NCI-H2107 treated with DMSO at 0.1 percent for 48 hours (cell line): ENCODE data around the gene AADACL3.
"Not testable (repeated sequence)": the region's sequence is repeated elsewhere in the genome, so short reads cannot be mapped to it uniquely, and the experiment has no call there.

Experiments
- DNase-seq: peaks from one replicate; lab custom pipeline; 2025; ENCODE audit not compliant: unreplicated experiment; lab: John Stamatoyannopoulos, UW

The AADACL3 gene

GRCh38 chr1:12714710-12715475 is 1.0 kb upstream of the AADACL3 start:
- DNase-seq, result no peak

GRCh38 chr1:12717301-12717838 is 1.5 kb downstream of the AADACL3 start:
- no peak for DNase-seq

- no peak for DNase-seq
These were observed 6.7 kb downstream of the AADACL3 start for GRCh38 chr1:12722626-12723025.

DNA sequence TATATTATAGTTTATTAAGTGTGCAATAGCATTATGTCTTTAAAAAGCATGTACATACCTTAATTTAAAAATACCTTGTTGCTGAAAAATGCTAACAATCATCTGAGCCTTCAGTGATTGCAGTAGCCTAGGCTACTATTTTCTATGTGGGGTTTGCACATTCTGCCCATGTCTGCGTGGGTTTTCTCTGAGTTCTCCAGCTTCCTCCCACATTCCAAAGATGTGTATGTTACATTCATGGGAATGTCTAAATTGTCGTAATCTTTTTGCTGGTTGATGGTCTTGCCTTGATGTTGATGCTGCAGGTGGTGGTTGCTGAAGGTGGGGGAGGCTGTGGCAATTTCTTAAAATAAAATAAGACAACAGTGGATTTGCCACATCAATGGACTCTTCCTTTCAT is 12.5 kb downstream of the AADACL3 start:
- DNase-seq, result no peak

- DNase-seq, result no peak
These were observed 14.2 kb downstream of the AADACL3 start for GRCh38 chr1:12730156-12730555.

DNA sequence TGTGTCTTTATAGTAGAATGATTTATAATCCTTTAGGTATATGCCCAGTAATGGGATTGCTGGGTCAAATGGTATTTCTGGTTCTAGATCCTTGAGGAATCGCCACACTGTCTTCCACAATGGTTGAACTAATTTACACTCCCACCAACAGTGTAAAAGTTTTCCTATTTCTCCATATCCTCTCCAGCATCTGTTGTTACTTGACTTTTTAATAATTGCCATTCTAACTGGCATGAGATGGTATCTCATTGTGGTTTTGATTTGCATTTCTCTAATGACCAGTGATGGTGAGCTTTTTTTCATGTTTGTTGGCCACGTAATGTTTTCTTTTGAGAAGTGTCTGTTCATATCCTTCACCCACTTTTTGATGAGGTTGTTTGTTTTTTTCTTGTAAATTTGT is 15.2 kb downstream of the AADACL3 start:
- DNase-seq, result not testable (repeated sequence)

DNA sequence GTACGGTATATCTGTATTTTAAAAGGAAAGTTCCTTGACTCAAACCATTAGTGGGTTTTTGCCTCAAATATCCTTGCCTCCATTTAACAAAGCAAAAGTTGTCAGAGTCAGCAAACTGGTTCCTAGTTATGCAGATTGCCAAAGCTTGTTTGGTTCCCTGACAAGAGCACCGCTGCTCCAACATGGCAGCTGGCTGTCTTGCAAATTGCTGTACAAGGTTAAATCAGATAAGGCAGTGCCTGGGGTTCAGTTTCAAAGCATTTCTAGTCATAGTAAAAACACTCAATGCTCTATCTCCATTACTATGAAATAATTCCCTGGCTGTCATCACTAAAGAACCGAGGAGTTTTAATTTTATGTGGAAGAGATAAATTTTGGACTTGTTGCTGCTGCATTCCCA is 18.7 kb downstream of the AADACL3 start:
- DNase-seq, result no peak

GRCh38 chr1:12738934-12739333 is 23.0 kb downstream of the AADACL3 start:
- no peak for DNase-seq

DNA sequence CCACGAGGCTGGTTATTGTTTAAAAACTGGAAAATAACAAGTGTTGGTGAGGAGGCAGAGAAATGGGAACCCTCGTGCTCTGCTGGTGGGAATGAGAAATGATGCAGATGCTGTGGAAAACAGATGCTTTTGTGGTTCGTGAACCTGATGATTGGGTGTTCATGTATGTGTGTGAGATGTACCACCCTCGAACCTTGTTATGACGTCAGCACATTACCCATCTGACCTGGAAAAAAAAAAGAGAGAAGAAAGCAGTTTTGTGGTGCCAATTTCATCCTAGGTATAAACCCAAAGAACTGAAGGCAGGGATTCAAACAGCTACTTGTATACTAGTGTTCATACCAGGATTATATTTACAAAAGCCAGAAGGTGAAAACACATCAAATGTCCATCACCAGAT is 23.7 kb downstream of the AADACL3 start:
- no peak for DNase-seq

DNA sequence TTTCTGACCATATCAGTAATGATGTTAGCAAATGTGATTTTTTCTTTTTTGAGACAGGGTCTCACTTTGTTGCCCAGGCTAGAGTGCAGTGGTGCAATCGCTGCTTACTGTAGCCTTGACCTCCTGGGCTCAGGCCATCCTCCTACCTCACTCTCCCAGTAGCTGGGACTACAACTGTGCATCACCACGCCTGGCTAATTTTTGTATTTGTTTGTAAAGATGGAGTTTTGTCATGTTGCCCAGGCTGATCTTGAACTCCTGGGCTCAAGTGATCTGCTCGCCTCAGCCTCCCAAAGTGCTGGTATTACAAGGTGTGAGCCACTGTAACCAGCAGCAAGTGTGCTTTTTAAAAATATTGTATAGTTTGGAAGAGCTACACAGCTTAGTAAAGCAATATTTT is 26.0 kb downstream of the AADACL3 start:
- no peak for DNase-seq

- no peak for DNase-seq
These were observed 29.4 kb downstream of the AADACL3 start for GRCh38 chr1:12745126-12745991.

- no peak for DNase-seq
These were observed 30.0 kb downstream of the AADACL3 start, which contains the start of gene CFAP107 for GRCh38 chr1:12745992-12746323. TSS of gene CFAP107 (plus strand) at chr1:12746200. CDS start at chr1:12746431, 231 bp downstream.

DNA sequence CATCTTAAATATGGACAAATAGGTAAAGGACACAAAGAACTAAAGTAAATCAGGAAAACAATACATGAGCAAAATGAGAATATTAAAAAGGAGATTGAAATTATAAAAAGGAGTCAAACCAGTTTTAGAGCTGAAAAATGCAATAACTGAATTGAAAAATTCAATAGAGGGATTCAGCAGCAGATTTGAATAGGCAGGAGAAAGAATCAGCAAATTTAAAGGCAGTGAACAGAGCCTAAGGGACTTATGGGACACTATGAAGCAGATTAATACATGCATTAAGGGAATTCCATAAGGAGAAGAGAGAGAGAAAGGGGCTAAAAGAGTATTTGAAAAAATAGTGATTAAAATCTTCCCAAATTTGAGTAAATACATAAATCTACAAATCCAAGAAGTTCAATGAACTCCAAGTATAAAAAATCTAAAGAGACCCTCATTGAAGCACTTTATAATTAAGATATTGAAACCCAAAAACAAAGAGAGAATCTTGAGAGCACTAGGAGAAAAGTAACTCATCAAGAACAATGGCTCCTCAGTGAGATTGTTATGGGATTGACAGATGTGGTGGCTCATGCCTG is 33.0 kb downstream of the AADACL3 start:
- DNase-seq, result no peak

- DNase-seq, result no peak
These were observed 38.8 kb downstream of the AADACL3 start for GRCh38 chr1:12754738-12755137.

- DNase-seq, result no peak
These were observed 40.4 kb downstream of the AADACL3 start for GRCh38 chr1:12756273-12756672.

DNA sequence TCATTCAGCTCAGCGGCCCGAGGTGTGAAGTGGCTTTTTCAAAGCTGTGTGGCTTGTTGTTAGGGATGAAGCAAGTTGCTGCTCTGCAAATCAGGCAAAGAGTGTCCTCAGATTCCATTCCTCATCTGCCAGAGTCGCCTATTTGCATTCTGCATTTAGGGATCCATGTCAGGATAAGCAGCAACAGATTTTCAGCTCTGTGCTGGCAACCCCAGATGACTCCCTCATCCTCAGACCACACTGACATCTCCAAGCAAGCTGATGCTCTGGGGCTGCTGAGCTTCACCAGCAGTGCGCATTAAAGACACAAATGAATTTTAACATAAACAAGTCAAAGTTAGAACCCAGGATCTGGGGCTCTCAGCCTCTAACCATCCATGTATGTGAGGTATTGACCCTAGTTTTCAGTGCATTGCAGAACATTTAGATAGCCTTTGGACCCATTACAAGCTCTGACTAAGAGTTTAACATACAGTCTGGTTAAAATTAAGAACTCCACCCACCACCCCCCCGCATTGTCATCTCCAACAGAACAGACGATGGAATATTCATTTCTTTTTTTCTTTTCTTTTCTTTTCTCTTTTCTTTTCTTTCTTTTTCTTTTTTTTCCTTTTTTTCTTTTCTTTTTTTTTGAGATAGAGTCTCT is 41.0 kb downstream of the AADACL3 start:
- no peak for DNase-seq

- no peak for DNase-seq
These were observed 41.9 kb downstream of the AADACL3 start for GRCh38 chr1:12757836-12758235.

GRCh38 chr1:12760256-12760795 is 44.4 kb downstream of the AADACL3 start:
- DNase-seq, result no peak

- no peak for DNase-seq
These were observed 45.9 kb downstream of the AADACL3 start for GRCh38 chr1:12761781-12762180.

- DNase-seq, result no peak
These were observed 46.9 kb downstream of the AADACL3 start for GRCh38 chr1:12762766-12763165.

DNA sequence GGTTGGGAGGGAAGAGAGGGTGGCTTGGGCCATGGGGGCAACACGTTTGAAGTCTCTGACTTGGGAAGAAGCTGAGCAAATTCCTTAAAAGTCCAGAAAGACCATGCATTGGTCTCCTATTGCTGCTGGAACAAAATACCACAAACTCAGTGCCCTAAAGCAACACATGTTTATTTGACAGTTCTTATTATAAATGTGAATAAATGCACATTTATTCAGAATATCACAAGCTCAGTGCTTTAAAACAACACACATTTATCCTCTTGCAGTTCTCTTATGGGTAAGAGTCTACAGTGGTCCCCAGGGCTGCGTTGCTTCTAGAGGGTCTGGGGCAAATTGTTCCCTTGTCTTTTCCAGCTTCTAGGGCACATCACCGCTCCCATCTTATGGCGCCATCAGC is 47.6 kb downstream of the AADACL3 start:
- DNase-seq, result no peak
